ENCODE data around the gene PTBP3. TPM values are rescaled to one million over a fixed set of nuclear protein-coding genes. Genes with fewer than 3 reads are reported as not detected.

Gene PTBP3
- total RNA-seq, 1 donor = 57.0 TPM

DNA sequence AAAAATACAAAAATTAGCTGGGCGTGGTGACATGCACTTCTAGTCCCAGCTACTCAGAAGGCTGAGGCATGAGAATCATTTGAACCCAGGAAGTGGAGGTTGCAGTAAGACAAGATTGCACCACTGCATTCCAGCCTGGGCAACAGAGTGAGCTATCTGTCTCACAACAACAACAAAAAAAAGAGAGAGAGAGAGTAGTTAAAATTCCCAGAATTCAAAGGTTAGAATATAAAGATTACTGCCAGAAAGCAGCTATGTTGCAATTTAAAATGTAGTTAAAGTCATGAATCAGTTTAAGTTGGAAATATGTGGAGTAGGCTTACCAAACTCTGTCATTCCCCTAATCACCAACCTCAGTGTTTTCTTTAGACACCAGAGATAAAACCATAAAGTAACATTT lies 99.7 kb downstream of the PTBP3 start:
- DNase-seq (ENCODE audit: low read depth) = peak; percentile 93
- H3K4me3 ChIP-seq (ENCODE audit: low read depth, low read length) = no peak overlapping the region
- TF ChIP-seq CTCF (IDR thresholded peaks at IDR 0.05; ENCODE audit: insufficient read depth, low read depth, low read length) = no peak

GRCh38 chr9:112232233-112232632 lies 101.2 kb downstream of the PTBP3 start:
- no peak for TF ChIP-seq CTCF (IDR thresholded peaks at IDR 0.05; ENCODE audit: insufficient read depth, low read depth, low read length)
- DNase-seq (ENCODE audit: low read depth) = no peak
- H3K4me3 ChIP-seq (ENCODE audit: low read depth, low read length) = no peak overlapping the region

DNA sequence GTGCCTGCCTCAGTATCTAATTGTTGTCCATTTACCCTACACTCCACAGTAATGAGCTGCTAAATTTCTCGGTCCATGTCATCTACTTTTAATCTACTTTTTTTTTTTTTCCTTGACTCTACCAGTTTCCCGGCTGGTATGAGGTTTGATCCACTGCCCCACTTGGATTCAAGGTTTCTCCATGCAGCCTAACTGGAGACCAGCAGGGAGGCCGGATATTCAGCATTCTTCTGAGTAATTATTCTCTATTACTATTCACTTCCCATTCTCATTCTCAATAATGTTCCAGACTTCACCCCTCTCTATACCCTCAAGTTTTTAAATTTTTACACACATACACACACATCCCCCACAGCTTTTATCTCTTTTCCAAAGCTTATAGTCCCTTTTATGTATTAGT lies 107.3 kb downstream of the PTBP3 start:
- H3K4me3 ChIP-seq (ENCODE audit: low read depth, low read length) = no peak overlapping the region
- DNase-seq (ENCODE audit: low read depth) = no peak
- TF ChIP-seq CTCF (IDR thresholded peaks at IDR 0.05; ENCODE audit: insufficient read depth, low read depth, low read length) = no peak

GRCh38 chr9:112224401-112225289 lies 108.8 kb downstream of the PTBP3 start:
- DNase-seq (ENCODE audit: low read depth) = peak; percentile 43
- H3K4me3 ChIP-seq (ENCODE audit: low read depth, low read length) = no peak overlapping the region
- no peak for TF ChIP-seq CTCF (IDR thresholded peaks at IDR 0.05; ENCODE audit: insufficient read depth, low read depth, low read length)

DNA sequence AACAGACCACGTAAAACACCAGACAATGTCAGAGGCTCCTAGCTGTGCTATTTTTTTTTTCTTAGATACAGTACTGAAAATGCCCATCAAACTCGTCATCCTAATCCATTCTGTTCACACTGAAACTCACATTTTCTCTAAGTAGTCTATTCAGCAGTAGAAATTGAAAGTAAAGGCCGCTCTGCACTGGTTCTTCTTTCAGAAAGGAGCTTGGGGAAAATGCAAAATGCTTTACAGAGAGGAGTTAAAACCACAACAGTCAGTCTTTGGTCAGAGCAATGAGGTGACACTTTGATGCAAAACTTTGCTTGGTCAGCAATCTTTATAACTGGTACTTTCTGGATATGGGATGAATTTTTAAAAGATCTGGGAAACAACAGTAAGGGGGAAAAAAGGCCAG lies 114.5 kb downstream of the PTBP3 start:
- no peak for DNase-seq (ENCODE audit: low read depth)
- no peak for TF ChIP-seq CTCF (IDR thresholded peaks at IDR 0.05; ENCODE audit: insufficient read depth, low read depth, low read length)
- no peak overlapping the region for H3K4me3 ChIP-seq (ENCODE audit: low read depth, low read length)

DNA sequence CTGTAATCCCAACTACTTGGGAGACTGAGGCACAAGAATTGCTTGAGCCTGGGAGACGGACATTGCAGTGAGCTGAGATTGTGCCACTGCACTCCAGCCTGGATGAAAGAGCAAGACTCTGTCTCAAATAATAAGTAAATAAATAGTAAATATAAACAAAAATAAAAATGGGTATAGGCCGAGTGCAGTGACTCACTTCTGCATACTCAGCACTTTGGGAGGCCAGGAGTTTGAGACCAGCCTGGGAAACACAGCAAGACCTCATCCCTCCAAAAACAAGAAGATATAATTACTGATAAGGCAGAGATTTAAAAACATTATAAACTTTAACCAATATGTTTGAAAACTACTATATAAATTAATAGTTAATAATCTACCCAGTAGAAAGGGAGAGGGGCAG lies 120.5 kb downstream of the PTBP3 start:
- no peak overlapping the region for H3K4me3 ChIP-seq (ENCODE audit: low read depth, low read length)
- DNase-seq (ENCODE audit: low read depth) = no peak
- no peak for TF ChIP-seq CTCF (IDR thresholded peaks at IDR 0.05; ENCODE audit: insufficient read depth, low read depth, low read length)

Measured in fibroblast of villous mesenchyme (primary cell).